ENCODE measurements around the gene GMDS. TPM values are rescaled to one million over a fixed set of nuclear protein-coding genes. Genes with fewer than 3 reads are reported as not detected.

The GMDS gene
- total RNA-seq, 4 donors from 2014 or later: 3.4 to 7.2 (median 4.6) TPM

DNA sequence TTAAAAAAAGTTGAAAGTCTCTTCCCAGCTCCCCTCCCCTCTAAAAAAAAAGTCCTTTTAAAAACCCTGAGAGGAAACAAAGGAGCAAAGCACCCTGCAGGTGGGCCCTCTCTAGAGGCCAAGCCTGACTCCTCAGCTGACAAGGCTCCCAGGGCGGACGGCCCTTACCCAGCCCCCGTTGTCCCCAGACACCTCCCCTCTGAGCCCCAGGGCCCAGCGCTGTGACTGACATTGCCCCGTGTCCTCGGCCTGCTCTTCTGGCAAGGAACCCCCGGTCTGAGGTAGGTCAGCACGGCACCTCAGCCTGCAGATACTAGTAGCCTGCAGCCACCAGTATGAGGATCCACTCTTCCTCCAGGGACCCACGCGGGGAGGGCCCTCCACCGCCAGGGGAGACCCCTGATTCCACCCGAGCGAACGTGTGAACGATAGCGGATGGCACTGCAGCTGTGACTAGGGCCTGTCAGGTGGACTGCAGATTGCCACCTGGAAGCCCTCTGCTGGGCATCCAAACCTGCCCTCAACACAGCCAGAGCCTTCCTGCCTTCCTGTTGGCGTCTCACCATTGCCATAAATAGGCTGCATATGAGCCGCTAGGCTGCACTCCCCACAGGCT, 601.5 kb downstream of the GMDS start:
- in situ Hi-C loops (cut with MboI; ENCODE audit: low sequenced_read_pairs in 4 of 4) (no loop called here), intact Hi-C loops (cut with DNase I; ENCODE audit: low total_unique reads) (no loop called here)
- Histone ChIP-seq H3K9me3 (no peaks in the 10 kb centered on the region), H3K4me1 (no peaks in the 10 kb centered on the region), H3K27me3 (no peaks in the 10 kb centered on the region), H3K4me3 (no peak overlapping the region), H3K27ac (no peak overlapping the region), H3K36me3 (no peaks in the 10 kb centered on the region)
- ATAC-seq (no peak), DNase-seq (no peak)
- TF ChIP-seq CTCF (IDR thresholded peaks at IDR 0.05 in 4 of 5, conservative IDR thresholded peaks at IDR 0.05 in 1 of 5) (no peak), POLR2A (IDR thresholded peaks at IDR 0.05) (no peak)

DNA sequence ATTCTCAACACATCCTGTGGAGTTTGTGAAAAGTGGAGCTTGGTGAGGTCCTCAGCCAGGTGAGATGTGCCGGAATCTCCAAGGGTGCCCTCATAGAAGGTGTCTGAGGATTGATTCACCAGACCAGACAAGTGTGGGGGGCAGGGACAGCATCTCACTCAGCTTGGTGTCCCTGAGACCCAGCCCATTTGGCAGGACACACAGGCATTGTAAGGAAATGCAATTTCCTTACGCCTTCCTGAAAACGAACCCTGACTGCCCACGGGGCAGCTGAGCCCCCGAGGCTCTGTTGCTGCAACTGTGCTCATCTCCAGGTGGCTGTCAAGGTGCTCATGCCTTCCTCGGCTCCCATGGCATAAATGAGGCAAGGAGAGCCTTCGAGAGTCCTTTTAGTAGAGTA, 602.3 kb downstream of the GMDS start:
- no peak for DNase-seq
- TF ChIP-seq CTCF (IDR thresholded peaks at IDR 0.05 in 4 of 5, conservative IDR thresholded peaks at IDR 0.05 in 1 of 5): no peak
- TF ChIP-seq POLR2A (IDR thresholded peaks at IDR 0.05): no peak
- no peaks in the 10 kb centered on the region for H3K9me3 ChIP-seq
- H3K4me1 ChIP-seq: no peaks in the 10 kb centered on the region
- no peaks in the 10 kb centered on the region for H3K36me3 ChIP-seq
- ATAC-seq: no peak
- in situ Hi-C loops (cut with MboI; ENCODE audit: low sequenced_read_pairs in 4 of 4): no loop called here
- no peak overlapping the region for H3K4me3 ChIP-seq
- no peak overlapping the region for H3K27ac ChIP-seq
- H3K27me3 ChIP-seq: no peaks in the 10 kb centered on the region
- intact Hi-C loops (cut with DNase I; ENCODE audit: low total_unique reads): no loop called here

- ATAC-seq (no peak), DNase-seq (no peak)
- no peak overlapping the region for H3K27ac ChIP-seq
- no peaks in the 10 kb centered on the region for H3K36me3 ChIP-seq
- TF ChIP-seq CTCF (IDR thresholded peaks at IDR 0.05 in 4 of 5, conservative IDR thresholded peaks at IDR 0.05 in 1 of 5) (no peak), POLR2A (IDR thresholded peaks at IDR 0.05) (no peak)
- no peaks in the 10 kb centered on the region for H3K27me3 ChIP-seq
- in situ Hi-C loops (cut with MboI; ENCODE audit: low sequenced_read_pairs in 4 of 4): no loop called here
- intact Hi-C loops (cut with DNase I; ENCODE audit: low total_unique reads): no loop called here
- no peak overlapping the region for H3K4me3 ChIP-seq
- H3K4me1 ChIP-seq: no peaks in the 10 kb centered on the region
- no peaks in the 10 kb centered on the region for H3K9me3 ChIP-seq
Measured at GRCh38 chr6:1641343-1641885, 604.0 kb downstream of the GMDS start.

DNA sequence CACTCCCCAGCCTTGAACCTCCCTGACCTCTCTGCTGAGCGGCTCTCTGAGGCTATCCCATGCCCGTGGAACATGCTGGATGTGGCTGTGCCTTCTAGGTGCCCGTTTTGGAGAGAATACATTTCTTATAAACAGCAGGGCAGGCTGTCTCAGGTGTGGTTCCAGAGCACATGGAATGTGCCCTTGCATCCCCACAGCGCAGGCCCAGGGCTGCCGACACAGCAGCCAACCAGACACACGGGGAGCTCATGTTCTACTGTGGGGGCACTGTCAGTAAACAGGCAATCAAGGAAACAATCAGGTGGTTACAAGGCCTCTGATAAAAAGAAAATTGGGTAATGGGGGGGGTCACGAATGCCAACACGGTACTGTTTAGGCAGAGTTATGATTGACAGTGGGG, 604.9 kb downstream of the GMDS start:
- no peaks in the 10 kb centered on the region for H3K4me1 ChIP-seq
- H3K27me3 ChIP-seq: no peaks in the 10 kb centered on the region
- ATAC-seq (no peak), DNase-seq (no peak)
- H3K36me3 ChIP-seq: no peaks in the 10 kb centered on the region
- intact Hi-C loops (cut with DNase I; ENCODE audit: low total_unique reads): no loop called here
- in situ Hi-C loops (cut with MboI; ENCODE audit: low sequenced_read_pairs in 4 of 4): no loop called here
- TF ChIP-seq CTCF (IDR thresholded peaks at IDR 0.05 in 4 of 5, conservative IDR thresholded peaks at IDR 0.05 in 1 of 5) (no peak), POLR2A (IDR thresholded peaks at IDR 0.05) (no peak)
- no peaks in the 10 kb centered on the region for H3K9me3 ChIP-seq
- H3K27ac ChIP-seq: no peak overlapping the region
- no peak overlapping the region for H3K4me3 ChIP-seq

DNA sequence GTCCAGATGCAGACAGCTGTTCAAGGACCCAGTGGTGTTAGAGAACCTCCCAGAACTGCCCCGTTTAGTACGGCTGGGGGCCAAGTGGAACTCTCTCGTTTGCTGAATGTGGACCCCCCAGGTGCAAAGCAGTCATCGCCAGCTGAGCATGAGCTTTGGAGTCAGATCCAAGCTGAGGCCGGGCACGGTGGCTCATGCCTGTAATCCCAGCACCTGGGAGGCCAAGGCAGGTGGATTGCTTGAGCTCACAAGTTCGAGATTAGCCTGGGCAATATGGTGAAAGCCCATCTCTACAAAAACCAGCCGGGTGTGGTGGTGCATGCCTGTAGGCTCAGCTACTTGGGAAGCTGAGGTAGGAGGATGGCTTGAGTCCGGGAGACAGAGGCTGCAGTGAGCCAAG, 606.0 kb downstream of the GMDS start:
- Histone ChIP-seq H3K9me3 (no peaks in the 10 kb centered on the region), H3K4me1 (no peaks in the 10 kb centered on the region), H3K36me3 (no peaks in the 10 kb centered on the region), H3K4me3 (no peak overlapping the region), H3K27me3 (no peaks in the 10 kb centered on the region), H3K27ac (no peak overlapping the region)
- in situ Hi-C loops (cut with MboI; ENCODE audit: low sequenced_read_pairs in 4 of 4): no loop called here
- intact Hi-C loops (cut with DNase I; ENCODE audit: low total_unique reads): no loop called here
- TF ChIP-seq CTCF (IDR thresholded peaks at IDR 0.05 in 4 of 5, conservative IDR thresholded peaks at IDR 0.05 in 1 of 5) (no peak), POLR2A (IDR thresholded peaks at IDR 0.05) (no peak)
- DNase-seq (no peak), ATAC-seq (no peak)

Data from gastrocnemius medialis (tissue), 4 donors.